Fibroblast of peridontal ligament (primary cell): ENCODE data around the gene PID1.
A peak's percentile ranks its signal among the peaks of the same experiment; 100 is the strongest.

Source experiments
- DNase-seq: peaks from one replicate; pipeline ENCODE4 v3.0.0-alpha.2; 2010; ENCODE audit errors: extremely low read depth

Gene PID1

GRCh38 chr2:229164545-229165249 is 106.4 kb downstream of the PID1 start:
- DNase-seq, result no peak

GRCh38 chr2:229163893-229164292 is 107.2 kb downstream of the PID1 start:
- DNase-seq, result no peak

DNA sequence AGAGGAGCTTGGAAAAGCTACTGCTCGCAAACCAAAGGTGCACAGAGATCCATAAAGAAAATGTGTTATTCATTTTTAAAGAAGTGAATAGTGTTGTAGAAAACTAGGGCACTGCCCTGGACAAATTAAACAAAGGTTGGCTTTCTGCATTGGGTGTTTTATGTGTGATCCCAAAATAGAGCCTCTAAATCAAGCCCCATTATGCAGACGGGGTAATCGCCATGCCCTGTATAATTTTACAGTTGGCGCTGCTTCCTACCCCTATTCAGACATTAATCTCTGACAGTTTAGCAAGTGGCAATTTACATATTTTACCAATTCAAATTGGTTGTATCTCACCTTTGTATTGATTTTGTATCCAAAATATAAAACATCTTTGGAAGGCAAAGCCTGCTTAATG is 109.1 kb downstream of the PID1 start:
- DNase-seq, result no peak

- no peak for DNase-seq
Observed at GRCh38 chr2:229160984-229161383, 110.1 kb downstream of the PID1 start.

DNA sequence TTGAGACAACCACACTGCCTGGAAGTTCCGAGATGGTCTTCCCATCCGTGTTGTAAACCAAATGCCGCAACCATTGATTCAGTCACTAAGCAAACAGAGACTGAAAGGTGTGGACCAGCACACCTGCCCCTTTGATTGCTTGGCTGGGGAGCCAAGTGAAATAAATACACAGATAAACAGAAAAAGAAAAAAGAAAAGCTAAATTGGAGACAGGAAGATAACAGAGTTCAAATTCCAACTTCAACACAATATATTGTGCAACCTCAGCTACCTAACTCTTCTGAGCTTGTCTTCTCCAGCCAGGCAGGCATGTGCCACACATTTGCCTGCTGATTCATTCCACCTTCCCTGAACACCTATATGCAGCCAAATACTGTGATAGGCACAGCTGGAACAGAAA is 110.9 kb downstream of the PID1 start:
- DNase-seq, result no peak

DNA sequence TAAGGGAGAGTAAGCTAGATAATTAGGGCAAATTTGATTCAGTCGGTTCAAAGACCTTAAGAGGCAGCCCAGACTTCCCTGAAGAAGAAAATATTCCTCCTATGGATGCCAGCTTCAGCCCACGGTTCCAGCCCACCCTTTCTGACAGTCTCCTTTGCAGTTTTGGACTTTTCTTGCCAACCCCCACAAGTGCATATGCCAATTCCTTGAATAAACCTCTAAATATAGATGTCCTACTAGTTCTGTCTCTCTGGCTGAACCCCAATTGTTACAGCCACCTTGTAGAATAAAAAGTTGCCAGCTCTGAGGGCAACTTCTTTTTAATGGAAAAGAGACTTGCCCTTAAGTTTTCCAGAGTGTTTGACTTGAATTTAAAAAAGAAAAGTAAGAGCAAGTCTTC is 111.7 kb downstream of the PID1 start:
- no peak for DNase-seq

GRCh38 chr2:229154381-229154780 is 116.7 kb downstream of the PID1 start:
- DNase-seq, result peak; percentile 10

GRCh38 chr2:229153951-229154350 is 117.1 kb downstream of the PID1 start:
- no peak for DNase-seq

- DNase-seq, result no peak
Observed at GRCh38 chr2:229153267-229153666, 117.8 kb downstream of the PID1 start.

DNA sequence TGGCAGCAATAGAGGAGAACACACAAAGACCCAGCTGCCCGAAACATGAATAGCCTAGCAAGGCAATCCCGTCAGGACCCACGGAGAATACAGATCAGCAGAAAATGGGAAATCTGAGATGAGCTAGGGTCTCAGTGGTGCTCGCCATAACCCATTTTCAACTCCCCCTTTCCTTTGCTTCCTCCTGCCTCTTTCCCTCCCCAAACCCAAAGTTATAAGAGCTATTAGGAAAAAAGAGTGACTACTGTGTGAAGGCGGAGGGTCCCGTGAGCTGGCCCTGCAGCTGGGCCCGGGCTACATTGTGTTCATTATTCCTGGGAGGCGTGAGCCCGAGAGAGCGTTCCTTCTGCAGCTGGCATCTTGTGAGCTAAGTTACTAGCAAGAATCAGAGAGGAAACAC is 118.4 kb downstream of the PID1 start:
- no peak for DNase-seq

DNA sequence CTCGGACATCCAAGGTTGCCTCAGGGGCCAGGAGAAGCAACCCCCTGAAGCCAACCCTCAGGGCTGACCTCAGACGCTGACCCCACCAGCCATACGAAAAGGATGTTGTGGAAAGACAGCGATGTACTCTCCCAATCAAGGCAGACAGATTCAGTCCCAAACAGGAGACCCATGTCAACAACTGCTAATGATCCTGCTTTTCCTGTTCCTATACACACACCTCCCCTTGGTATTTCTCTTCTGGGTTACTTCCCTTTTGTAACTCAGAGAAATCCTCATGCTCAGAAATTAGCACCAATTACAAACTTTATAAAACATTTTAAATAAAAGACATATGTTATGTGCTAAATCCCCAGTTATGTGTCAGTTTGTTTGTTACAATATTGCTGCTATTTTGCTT is 120.8 kb downstream of the PID1 start:
- DNase-seq, result no peak

DNA sequence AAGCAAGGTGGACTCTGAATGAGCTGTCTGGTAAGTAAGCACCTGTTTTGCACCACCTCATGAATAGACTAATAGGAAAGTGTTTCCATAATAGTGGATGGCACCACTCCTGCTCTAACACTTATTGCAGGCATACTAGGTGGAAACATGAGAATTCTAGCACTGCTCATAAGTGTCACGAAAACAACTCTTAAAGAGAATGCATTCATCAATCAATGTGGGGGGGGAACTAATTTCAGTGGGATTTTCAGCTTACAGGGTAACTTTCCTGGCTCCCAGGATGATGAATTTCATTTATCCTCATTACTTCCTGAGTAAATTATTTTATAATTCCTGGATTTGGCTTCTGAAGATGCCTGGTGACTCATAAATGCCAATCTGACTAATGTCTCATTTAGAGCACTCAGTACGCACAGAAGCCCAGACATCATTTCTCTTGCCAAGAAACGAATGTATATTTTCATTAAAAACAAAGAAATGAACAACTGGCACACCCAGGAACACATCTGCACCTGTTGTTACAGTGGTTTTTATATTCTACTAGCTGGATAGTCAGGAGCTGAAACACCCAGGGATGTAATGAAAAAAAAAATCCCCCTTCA is 129.6 kb downstream of the PID1 start:
- no peak for DNase-seq

- no peak for DNase-seq
Observed at GRCh38 chr2:229137639-229138038, 133.4 kb downstream of the PID1 start.

DNA sequence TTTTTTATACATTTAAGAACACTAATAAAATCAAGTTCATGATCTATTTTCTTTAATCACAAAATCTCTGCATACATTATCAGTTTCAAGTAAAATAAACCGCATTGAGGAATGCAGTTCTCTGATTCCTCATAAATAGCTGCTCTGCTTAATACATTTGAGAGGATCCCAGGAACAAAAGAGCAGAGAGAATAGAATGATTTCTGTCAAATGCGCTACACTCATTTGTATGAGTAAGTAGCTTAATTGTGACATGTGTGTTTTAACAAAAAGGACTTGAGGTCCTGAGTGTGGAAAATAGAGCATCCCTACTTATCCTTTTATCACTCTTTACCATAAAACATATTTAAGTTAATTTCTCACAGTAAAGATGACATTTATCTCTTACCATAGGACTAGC is 134.0 kb downstream of the PID1 start:
- DNase-seq, result no peak

DNA sequence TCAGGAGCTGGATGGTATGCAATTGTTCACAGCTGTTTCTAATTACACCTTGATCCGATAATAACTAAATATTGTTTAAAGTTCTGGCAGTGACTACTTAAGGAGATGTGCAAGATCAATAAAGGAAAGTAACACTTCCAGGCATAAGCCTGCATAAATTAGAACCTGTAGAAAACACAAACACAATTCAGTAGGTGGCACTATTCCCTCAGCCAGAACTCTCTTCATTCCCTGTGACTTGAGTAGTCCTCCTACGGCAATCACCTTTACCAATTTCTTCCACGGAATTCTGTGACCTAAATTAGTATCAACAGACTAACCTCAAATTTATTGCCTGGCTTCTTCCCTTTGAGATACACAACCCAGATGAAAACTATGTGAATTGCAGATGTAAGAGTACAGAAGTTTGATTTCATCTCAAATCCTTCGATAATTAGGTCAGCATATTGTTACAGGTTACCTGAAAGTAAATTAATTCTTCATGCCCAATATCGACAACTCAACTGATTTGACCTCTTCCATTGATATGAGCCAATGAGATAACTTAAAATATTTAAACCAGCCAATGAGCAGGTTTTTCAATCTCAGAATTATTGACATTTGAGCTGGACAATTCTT is 137.8 kb downstream of the PID1 start:
- peak; percentile 10 for DNase-seq

GRCh38 chr2:229132236-229132635 is 138.9 kb downstream of the PID1 start:
- DNase-seq, result no peak

GRCh38 chr2:229130522-229130921 is 140.6 kb downstream of the PID1 start:
- DNase-seq, result no peak

GRCh38 chr2:229129738-229130371 is 141.2 kb downstream of the PID1 start:
- no peak for DNase-seq

DNA sequence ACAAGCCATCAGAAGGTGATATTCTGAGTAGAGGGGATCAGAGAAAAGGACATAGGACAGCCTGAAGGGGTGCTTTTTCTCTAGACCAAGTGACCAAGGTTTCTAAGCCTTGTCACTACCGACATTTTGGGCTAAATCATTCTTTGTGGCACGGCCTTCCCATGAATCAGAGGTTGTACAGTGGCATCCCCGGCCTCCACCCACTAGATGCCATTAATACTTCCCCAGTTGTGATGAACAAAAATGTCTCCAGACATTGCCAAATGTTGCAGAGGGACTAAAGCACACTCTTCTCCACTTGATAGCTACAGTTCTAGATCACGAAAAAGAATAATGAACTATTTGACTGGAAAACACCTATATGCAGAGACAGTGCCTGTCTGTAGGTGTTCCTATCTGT is 143.6 kb downstream of the PID1 start:
- DNase-seq, result no peak

- no peak for DNase-seq
Observed at GRCh38 chr2:229126066-229126465, 145.0 kb downstream of the PID1 start.

DNA sequence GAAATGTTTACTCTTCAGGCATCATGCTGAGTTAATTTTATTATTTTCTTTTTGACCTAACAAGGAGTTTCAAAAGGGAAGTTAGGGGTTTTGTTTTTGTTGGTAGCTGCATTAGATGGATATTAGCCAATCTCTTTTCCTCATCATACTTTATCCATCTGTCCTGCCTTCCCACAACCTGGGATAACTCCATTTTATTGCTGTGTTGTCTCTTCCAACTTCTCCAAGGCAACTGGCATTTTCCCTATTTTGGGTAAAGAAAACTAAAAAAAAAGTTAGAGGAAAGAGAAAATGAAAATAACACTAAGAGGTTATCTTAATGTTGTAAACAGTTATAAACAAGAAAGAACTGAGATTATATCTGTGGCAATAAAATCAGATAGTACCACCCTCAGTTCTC is 147.0 kb downstream of the PID1 start:
- no peak for DNase-seq

DNA sequence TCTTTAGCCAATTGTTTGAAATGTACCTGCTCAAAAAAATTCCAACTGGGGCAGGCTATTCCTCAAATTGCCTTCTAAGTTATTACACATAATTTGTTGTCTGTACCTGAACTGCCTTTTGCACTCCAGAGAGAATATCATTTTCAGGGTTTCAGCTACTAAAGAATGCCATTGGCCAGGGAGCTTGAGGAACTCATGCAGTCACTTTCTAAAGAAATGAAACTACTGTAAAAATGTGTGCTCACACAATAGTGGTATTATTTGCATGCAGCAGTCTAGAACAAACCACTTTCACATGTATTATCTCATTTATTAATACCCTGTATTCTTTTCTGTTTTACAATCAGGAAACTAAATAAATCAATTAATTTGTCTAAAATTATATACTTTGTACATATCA is 152.2 kb downstream of the PID1 start:
- no peak for DNase-seq

- no peak for DNase-seq
Observed at GRCh38 chr2:229118336-229118735, 152.8 kb downstream of the PID1 start.
